Kidney (tissue), 14 donors: ENCODE measurements around the gene ANKMY1. TPM values are rescaled to one million over a fixed set of nuclear protein-coding genes. Genes with fewer than 3 reads are reported as not detected.

Experiments used
- DNase-seq, 5 donors: peaks; one replicate each; pipeline ENCODE4 v3.0.0-alpha.2; 2013 to 2020
- FAIRE-seq: peaks from 2 replicates; lab custom pipeline; 2012; peaks lifted over from hg19 to GRCh38; lab: Jason Lieb, UNC
- H3K27ac ChIP-seq, 2 donors: one replicate each; pipeline ENCODE4 v1.7.0; 2013; ENCODE audit warnings: low read depth in 2 of 2, low read length in 2 of 2, inconsistent platforms in 1 of 2
- H3K27me3 ChIP-seq: one replicate; pipeline ENCODE4 v1.7.1; 2013; ENCODE audit warnings: low read length, inconsistent platforms; ENCODE audit not compliant: control insufficient read depth, insufficient read depth
- H3K36me3 ChIP-seq, 3 donors: one replicate each; pipeline versions ENCODE4 v1.7.0 to v1.7.1; 2013; ENCODE audit warnings: low read length in 3 of 3, control low read depth in 1 of 3, inconsistent platforms in 1 of 3; ENCODE audit not compliant: insufficient read depth in 3 of 3, control insufficient read depth in 2 of 3
- H3K4me1 ChIP-seq, 3 donors: one replicate each; pipeline versions ENCODE4 v1.7.0 to v1.7.1; 2013; ENCODE audit warnings: low read length in 3 of 3, inconsistent platforms in 1 of 3, low read depth in 1 of 3; ENCODE audit not compliant: control insufficient read depth in 2 of 3, insufficient read depth in 2 of 3
- H3K4me3 ChIP-seq, 3 donors: one replicate each; pipeline versions ENCODE4 v1.7.0 to v1.8.1; 2013; ENCODE audit warnings: low read length in 3 of 3, control low read depth in 1 of 3, inconsistent platforms in 1 of 3
- H3K9ac ChIP-seq, 3 donors: one replicate each; pipeline versions ENCODE4 v1.7.0 to v1.7.1; 2013; ENCODE audit warnings: low read length in 3 of 3, control low read depth in 1 of 3, inconsistent platforms in 1 of 3
- H3K9me3 ChIP-seq, 3 donors: one replicate each; pipeline versions ENCODE4 v1.7.0 to v1.7.1; 2013; ENCODE audit warnings: low read length in 3 of 3, control low read depth in 1 of 3, inconsistent platforms in 1 of 3; ENCODE audit not compliant: control insufficient read depth in 2 of 3, insufficient read depth in 1 of 3
- CTCF ChIP-seq: IDR thresholded peaks from 3 replicates; pipeline ENCODE4 v1.5.1; 2012; ENCODE audit warnings: mild to moderate bottlenecking, moderate library complexity, borderline replicate concordance; ENCODE audit not compliant: insufficient read depth; ENCODE audit errors: extremely low read depth
- intact Hi-C: fragments of 100-400 bp; cut with DNase I; formaldehyde crosslinking; loops from one replicate; pipeline ENCODE4 v1.11.1; 2022
- polyA plus RNA-seq: library from polyadenylated mRNA; stranded (reverse); fragments of 350-450 nt; fragmentation: Illumina TruSeq; extraction: RNeasy Lipid Tissue Mini Kit (QIAGEN cat#74804); gene quantifications from one replicate; pipeline ENCODE4 v1.2.3, GENCODE V29; 2014; ENCODE audit warnings: low read depth, low replicate concordance; ENCODE audit not compliant: insufficient read depth
- total RNA-seq: library from RNA; stranded (reverse); fragmentation: NEBNext Ultra II Directional; extraction: Animal tissue kit (Norgen Biotek cat#: 25700); gene quantifications from one replicate; pipeline ENCODE4 v1.2.1, GENCODE V29; 2021
- donor health status: control.
- donor health status: control.
- donor health status: control.
- donor health status: control.
- donor health status: control.
- donor health status: DM: yes; HTN: yes; CAD: no.
- donor health status: Normal renal cell carcinoma (clear cell type).

ANKMY1 gene
- total and polyA plus RNA-seq, 2 donors from 2014 or later: 3.0 to 22.1 TPM

- intact Hi-C loops: no loop called here
- Histone ChIP-seq H3K9ac (no peak overlapping the region), H3K9me3 (peaks cover 0 to 2% (median 0%) of the 10 kb centered on the region in 3 donors), H3K36me3 (peaks cover 0 to 6% (median 5%) of the 10 kb centered on the region in 3 donors), H3K27me3 (no peaks in the 10 kb centered on the region), H3K4me1 (no peaks in the 10 kb centered on the region), H3K4me3 (no peak overlapping the region), H3K27ac (no peak overlapping the region)
- no peak for TF ChIP-seq CTCF
- FAIRE-seq: no peak
- peak in 3 of 5 donors; percentile 7 to 49 (median 45) for DNase-seq
Measured at GRCh38 chr2:240467149-240467642, 90.6 kb downstream of the ANKMY1 start.

GRCh38 chr2:240466579-240467148 is 91.1 kb downstream of the ANKMY1 start:
- Histone ChIP-seq H3K27ac (no peak overlapping the region), H3K4me1 (no peaks in the 10 kb centered on the region), H3K4me3 (no peak overlapping the region), H3K9ac (no peak overlapping the region), H3K36me3 (peaks cover 0 to 6% (median 5%) of the 10 kb centered on the region in 3 donors), H3K27me3 (no peaks in the 10 kb centered on the region), H3K9me3 (peaks cover 0 to 2% (median 0%) of the 10 kb centered on the region in 3 donors)
- FAIRE-seq (no peak), DNase-seq (peak in 3 of 5 donors; percentile 33 to 71 (median 60))
- no peak for TF ChIP-seq CTCF
- intact Hi-C loops: no loop called here

- no peak for FAIRE-seq
- Histone ChIP-seq H3K27ac (no peak overlapping the region), H3K4me3 (no peak overlapping the region), H3K4me1 (no peaks in the 10 kb centered on the region), H3K9ac (no peak overlapping the region), H3K27me3 (no peaks in the 10 kb centered on the region), H3K9me3 (peaks cover 0 to 2% (median 0%) of the 10 kb centered on the region in 3 donors), H3K36me3 (peaks cover 0 to 6% (median 5%) of the 10 kb centered on the region in 3 donors)
- intact Hi-C loops: no loop called here
- DNase-seq: peak in 3 of 5 donors; percentile 8 to 68 (median 58)
- no peak for TF ChIP-seq CTCF
Measured at GRCh38 chr2:240465765-240466578, 91.8 kb downstream of the ANKMY1 start.
